Measurements from ENCODE around the gene SUFU. TPM values are rescaled to one million over a fixed set of nuclear protein-coding genes. Genes with fewer than 3 reads are reported as not detected.

Gene SUFU
- total and polyA plus RNA-seq, 2 donors (not counting 1 experiment from before 2014, with no cell fraction given) = 4.8 to 13.3 TPM

DNA sequence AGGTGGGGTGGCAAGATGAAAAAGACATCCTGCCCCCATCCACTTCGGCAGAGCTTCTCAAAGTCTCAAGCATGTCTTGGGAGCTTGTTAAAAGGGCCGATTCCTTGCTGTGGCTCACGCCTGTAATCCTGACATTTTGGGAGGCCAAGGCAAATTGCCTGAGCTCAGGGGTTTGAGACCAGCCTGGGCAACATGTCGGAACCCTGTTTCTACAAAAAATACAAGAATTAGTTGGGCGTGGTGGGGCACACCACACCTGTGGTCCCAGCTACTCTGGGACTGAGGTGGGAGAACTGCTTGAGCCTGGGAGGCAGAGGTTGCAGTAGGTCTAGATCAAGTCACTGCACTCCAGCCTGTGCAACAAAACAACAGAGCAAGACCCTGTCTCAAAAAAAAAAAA, 155.0 kb downstream of the SUFU start:
- intact Hi-C loops (cut with micrococcal nuclease) = no loop called here
- Mint-ChIP-seq H3K27me3 (no peaks in the 10 kb centered on the region), H3K4me1 (peaks cover 25% of the 10 kb centered on the region), H3K27ac (peak overlapping the region; percentile 50), H3K4me3 (no peak overlapping the region), H3K9me3 (ENCODE audit: insufficient read depth) (no peaks in the 10 kb centered on the region)
- no peak overlapping the region for H2AFZ ChIP-seq (ENCODE audit: insufficient read depth, low read depth, low read length, poor library complexity, severe bottlenecking)
- no peak for ATAC-seq (ENCODE audit: low read depth)
- ChIA-PET POLR2A (interaction anchor here (3.5 kb wide), 1 partner anchor 14 kb away, joined by 31 read pairs; the partner anchor contains the start of gene TRIM8), CTCF (interaction anchor here (1.3 to 1.8 kb wide), 3 partner anchors 15 to 49 kb away, joined by 3 to 5 read pairs (median 4); no protein-coding TSS in a partner anchor)
- no peak overlapping the region for H3K4me2 ChIP-seq (replicated peaks; ENCODE audit: low read depth, low read length, poor library complexity, severe bottlenecking)
- TF ChIP-seq, protein P1, sequence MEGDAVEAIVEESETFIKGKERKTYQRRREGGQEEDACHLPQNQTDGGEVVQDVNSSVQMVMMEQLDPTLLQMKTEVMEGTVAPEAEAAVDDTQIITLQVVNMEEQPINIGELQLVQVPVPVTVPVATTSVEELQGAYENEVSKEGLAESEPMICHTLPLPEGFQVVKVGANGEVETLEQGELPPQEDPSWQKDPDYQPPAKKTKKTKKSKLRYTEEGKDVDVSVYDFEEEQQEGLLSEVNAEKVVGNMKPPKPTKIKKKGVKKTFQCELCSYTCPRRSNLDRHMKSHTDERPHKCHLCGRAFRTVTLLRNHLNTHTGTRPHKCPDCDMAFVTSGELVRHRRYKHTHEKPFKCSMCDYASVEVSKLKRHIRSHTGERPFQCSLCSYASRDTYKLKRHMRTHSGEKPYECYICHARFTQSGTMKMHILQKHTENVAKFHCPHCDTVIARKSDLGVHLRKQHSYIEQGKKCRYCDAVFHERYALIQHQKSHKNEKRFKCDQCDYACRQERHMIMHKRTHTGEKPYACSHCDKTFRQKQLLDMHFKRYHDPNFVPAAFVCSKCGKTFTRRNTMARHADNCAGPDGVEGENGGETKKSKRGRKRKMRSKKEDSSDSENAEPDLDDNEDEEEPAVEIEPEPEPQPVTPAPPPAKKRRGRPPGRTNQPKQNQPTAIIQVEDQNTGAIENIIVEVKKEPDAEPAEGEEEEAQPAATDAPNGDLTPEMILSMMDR (IDR thresholded peaks at IDR 0.05) = no peak
- no peak for TF ChIP-seq EZH2 (IDR thresholded peaks at IDR 0.05; ENCODE audit: borderline replicate concordance, insufficient read depth, low read depth, low read length, poor library complexity, severe bottlenecking)
- H3K27me3 ChIP-seq (replicated peaks in 1 of 4; ENCODE audit: control extremely low read depth in 1 of 4, control insufficient read depth in 3 of 4, insufficient read depth in 4 of 4, low read length in 3 of 4) = no peaks in the 10 kb centered on the region
- H3K4me1 ChIP-seq (ENCODE audit: control insufficient read depth in 2 of 2, insufficient read depth in 2 of 2, low read length in 2 of 2) = peaks cover 12 to 17% of the 10 kb centered on the region in 2 donors
- peaks cover 29% of the 10 kb centered on the region for H4K20me1 ChIP-seq (ENCODE audit: control insufficient read depth, insufficient read depth, low read length, poor library complexity, severe bottlenecking)
- DNase-seq = no peak
- no peaks in the 10 kb centered on the region for H3K9me3 ChIP-seq (ENCODE audit: control extremely low read depth in 1 of 3, control insufficient read depth in 2 of 3, insufficient read depth in 1 of 3, low read length in 2 of 3)
- H3K79me2 ChIP-seq (ENCODE audit: control insufficient read depth, insufficient read depth, low read length) = peaks cover 15% of the 10 kb centered on the region
- WGBS (ENCODE audit: insufficient coverage) = 58% methylated on average over 4 of the region's 5 CpGs
- H3K9ac ChIP-seq (ENCODE audit: low read length) = no peak overlapping the region
- H3K27ac ChIP-seq (ENCODE audit: low read length in 2 of 2) = no peak overlapping the region
- no peak overlapping the region for H3K4me3 ChIP-seq (ENCODE audit: control extremely low read depth in 1 of 5, extremely low read depth in 1 of 5, insufficient read depth in 1 of 5, low read depth in 2 of 5, low read length in 4 of 5)
- peaks cover 1 to 44% of the 10 kb centered on the region in 2 experiments for H3K36me3 ChIP-seq (replicated peaks in 1 of 2; ENCODE audit: control extremely low read depth in 1 of 2, control insufficient read depth in 1 of 2, extremely low read depth in 1 of 2, insufficient read depth in 2 of 2, low read length in 1 of 2)

DNA sequence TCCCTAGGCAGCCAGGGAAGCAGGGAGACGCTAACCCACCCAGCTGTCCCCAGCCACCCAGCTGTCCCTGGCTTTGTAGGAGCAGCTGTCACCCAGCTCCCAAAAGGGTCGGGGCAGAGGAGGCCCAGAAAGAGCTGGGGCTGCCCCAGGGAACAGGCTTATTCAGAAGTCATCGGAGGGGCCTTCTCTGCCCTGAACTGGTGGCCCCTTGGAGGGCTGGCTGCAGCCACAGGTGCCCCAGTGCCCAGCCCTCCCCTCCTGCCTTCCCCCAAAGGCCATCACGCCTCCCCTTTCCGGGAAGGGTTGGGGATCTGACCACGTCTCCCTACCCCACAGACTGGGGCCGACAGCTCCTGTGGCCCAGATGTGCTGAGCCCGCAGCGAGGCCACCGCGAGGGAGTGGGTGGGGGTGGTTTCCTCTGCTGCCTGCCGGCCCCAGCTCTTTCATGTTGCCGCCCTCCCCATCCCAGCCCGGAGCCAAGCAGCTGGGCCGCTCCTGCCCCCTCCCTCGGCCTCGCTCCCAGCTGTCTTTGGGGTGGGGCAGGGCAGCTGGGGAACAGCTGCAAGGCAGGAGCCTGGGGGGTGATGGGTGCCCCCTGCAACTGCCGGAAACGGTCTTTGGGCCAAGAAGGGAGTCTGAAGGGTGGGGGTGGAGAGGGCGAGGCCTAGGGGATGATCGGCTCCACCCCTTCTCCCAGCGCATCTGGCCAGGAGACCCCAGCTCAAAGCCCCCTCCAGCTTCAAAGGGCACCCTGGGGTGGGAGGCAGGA, 157.3 kb downstream of the SUFU start:
- Mint-ChIP-seq H3K27me3 (no peaks in the 10 kb centered on the region), H3K4me1 (peaks cover 16% of the 10 kb centered on the region), H3K9me3 (ENCODE audit: insufficient read depth) (no peaks in the 10 kb centered on the region), H3K4me3 (peak overlapping the region; percentile 49), H3K27ac (peak overlapping the region; percentile 56)
- POLR2A ChIA-PET = interaction anchor here (2.0 to 3.5 kb wide), 2 partner anchors 14 to 16 kb away, joined by 10 to 31 read pairs; partner anchors contain the start of gene TRIM8
- H4K20me1 ChIP-seq (ENCODE audit: control insufficient read depth, insufficient read depth, low read length, poor library complexity, severe bottlenecking) = peaks cover 6% of the 10 kb centered on the region
- peak; percentile 43 for DNase-seq
- WGBS (ENCODE audit: insufficient coverage) = 0% methylated on average over 8 of the region's 22 CpGs
- peak overlapping the region; percentile 32 for H2AFZ ChIP-seq (ENCODE audit: insufficient read depth, low read depth, low read length, poor library complexity, severe bottlenecking)
- peak overlapping the region; percentile 67 for H3K4me2 ChIP-seq (replicated peaks; ENCODE audit: low read depth, low read length, poor library complexity, severe bottlenecking)
- H3K4me3 ChIP-seq (ENCODE audit: control extremely low read depth in 1 of 5, extremely low read depth in 1 of 5, insufficient read depth in 1 of 5, low read depth in 2 of 5, low read length in 4 of 5) = peak overlapping the region in 2 of 5 experiments; percentile 8 to 12
- H3K79me2 ChIP-seq (ENCODE audit: control insufficient read depth, insufficient read depth, low read length) = no peaks in the 10 kb centered on the region
- TF ChIP-seq, protein P1 (IDR thresholded peaks at IDR 0.05) = no peak
- TF ChIP-seq EZH2 (IDR thresholded peaks at IDR 0.05; ENCODE audit: borderline replicate concordance, insufficient read depth, low read depth, low read length, poor library complexity, severe bottlenecking) = no peak
- peak overlapping the region in 1 of 2 donors; percentile 23 for H3K27ac ChIP-seq (ENCODE audit: low read length in 2 of 2)
- H3K9me3 ChIP-seq (ENCODE audit: control extremely low read depth in 1 of 3, control insufficient read depth in 2 of 3, insufficient read depth in 1 of 3, low read length in 2 of 3) = no peaks in the 10 kb centered on the region
- no peaks in the 10 kb centered on the region for H3K27me3 ChIP-seq (replicated peaks in 1 of 4; ENCODE audit: control extremely low read depth in 1 of 4, control insufficient read depth in 3 of 4, insufficient read depth in 4 of 4, low read length in 3 of 4)
- intact Hi-C loops (cut with micrococcal nuclease) = loop anchor here (2.0 kb wide), 1 partner anchor 14 kb away; no protein-coding TSS in a partner anchor
- ATAC-seq (ENCODE audit: low read depth) = peak; percentile 66
- CTCF ChIA-PET = interaction anchor here (0.6 to 1.8 kb wide), 3 partner anchors 15 to 52 kb away, joined by 3 to 12 read pairs (median 3); partner anchors contain the start of gene TRIM8
- peaks cover 12 to 15% of the 10 kb centered on the region in 2 donors for H3K4me1 ChIP-seq (ENCODE audit: control insufficient read depth in 2 of 2, insufficient read depth in 2 of 2, low read length in 2 of 2)
- peak overlapping the region; percentile 41 for H3K9ac ChIP-seq (ENCODE audit: low read length)
- peaks cover 0 to 23% of the 10 kb centered on the region in 2 experiments for H3K36me3 ChIP-seq (replicated peaks in 1 of 2; ENCODE audit: control extremely low read depth in 1 of 2, control insufficient read depth in 1 of 2, extremely low read depth in 1 of 2, insufficient read depth in 2 of 2, low read length in 1 of 2)

Measured in B cell (primary cell).